Stimulated activated CD8-positive, alpha-beta memory T cell treated with anti-CD3 and anti-CD28 coated beads, Interleukin-7, amount 100 ng/mL, for 4 hours (primary cell): ENCODE results near the gene MCTP1.
"Not testable (repeated sequence)": the region's sequence is repeated elsewhere in the genome, so short reads cannot be mapped to it uniquely, and the experiment has no call there.

ENCODE experiments used
- DNase-seq, 2 donors: peaks; one replicate each; pipeline ENCODE4 v3.0.0-alpha.2; 2020; ENCODE audit warnings: low read depth in 2 of 2

The MCTP1 gene

GRCh38 chr5:95184924-95185323, 100.0 kb downstream of the MCTP1 start:
- no peak for DNase-seq

GRCh38 chr5:95181644-95182043, 103.2 kb downstream of the MCTP1 start:
- no peak for DNase-seq

GRCh38 chr5:95178046-95178651, 106.7 kb downstream of the MCTP1 start:
- DNase-seq = no peak

- DNase-seq = no peak
Observed at GRCh38 chr5:95177456-95177855, 107.4 kb downstream of the MCTP1 start.

GRCh38 chr5:95175106-95175505, 109.8 kb downstream of the MCTP1 start:
- DNase-seq = no peak

- no peak for DNase-seq
Observed at GRCh38 chr5:95172659-95173058, 112.2 kb downstream of the MCTP1 start.

- no peak for DNase-seq
Observed at GRCh38 chr5:95164861-95165260, 120.0 kb downstream of the MCTP1 start.

GRCh38 chr5:95163079-95163478, 121.8 kb downstream of the MCTP1 start:
- DNase-seq = no peak

GRCh38 chr5:95162231-95162992, 122.5 kb downstream of the MCTP1 start:
- DNase-seq = no peak

- DNase-seq = no peak
Observed at GRCh38 chr5:95159603-95160002, 125.3 kb downstream of the MCTP1 start.

- no peak for DNase-seq
Observed at GRCh38 chr5:95155888-95156287, 129.0 kb downstream of the MCTP1 start.

- DNase-seq = no peak
Observed at GRCh38 chr5:95153511-95153910, 131.4 kb downstream of the MCTP1 start.

GRCh38 chr5:95152535-95152934, 132.4 kb downstream of the MCTP1 start:
- no peak for DNase-seq

- DNase-seq = no peak
Observed at GRCh38 chr5:95152131-95152530, 132.8 kb downstream of the MCTP1 start.

- DNase-seq = no peak
Observed at GRCh38 chr5:95151694-95152093, 133.2 kb downstream of the MCTP1 start.

- DNase-seq = no peak
Observed at GRCh38 chr5:95149387-95149786, 135.5 kb downstream of the MCTP1 start.

GRCh38 chr5:95148453-95148852, 136.4 kb downstream of the MCTP1 start:
- DNase-seq = no peak

GRCh38 chr5:95143858-95144257, 141.0 kb downstream of the MCTP1 start:
- not testable (repeated sequence) for DNase-seq

GRCh38 chr5:95142145-95142544, 142.7 kb downstream of the MCTP1 start:
- DNase-seq = no peak

- DNase-seq = no peak
Observed at GRCh38 chr5:95141141-95141540, 143.8 kb downstream of the MCTP1 start.

GRCh38 chr5:95134326-95134725, 150.6 kb downstream of the MCTP1 start:
- no peak for DNase-seq

- no peak for DNase-seq
Observed at GRCh38 chr5:95132096-95132495, 152.8 kb downstream of the MCTP1 start.

- no peak for DNase-seq
Observed at GRCh38 chr5:95130941-95131340, 154.0 kb downstream of the MCTP1 start.

GRCh38 chr5:95124731-95125130, 160.2 kb downstream of the MCTP1 start:
- DNase-seq = no peak
